CD14-positive monocyte (primary cell): Measurements from ENCODE around the gene SLC37A1. TPM values are rescaled to one million over a fixed set of nuclear protein-coding genes. Genes with fewer than 3 reads are reported as not detected.

Source experiments
- DNase-seq, 3 donors: peaks; one replicate each; pipeline ENCODE4 v3.0.0-alpha.2; 2011 to 2022
- H2AFZ ChIP-seq: 2 replicates; pipeline ENCODE4 v1.6.0; 2012; ENCODE audit warnings: mild to moderate bottlenecking, low read depth, low read length, inconsistent platforms; ENCODE audit not compliant: insufficient read depth, poor library complexity, severe bottlenecking
- H3K27ac ChIP-seq, 2 donors: 1 replicate in 1 of 2; 2 replicates in 1 of 2; pipeline ENCODE4 v1.5.1; 2012 to 2013; ENCODE audit warnings: low read length in 2 of 2, control low read depth in 1 of 2, inconsistent platforms in 1 of 2, low read depth in 1 of 2, mild to moderate bottlenecking in 1 of 2
- H3K27me3 ChIP-seq, 2 donors: one replicate each; pipeline versions ENCODE4 v1.6.0 to v1.6.1; 2011 to 2013; ENCODE audit warnings: low read length in 2 of 2; ENCODE audit not compliant: control insufficient read depth in 2 of 2, insufficient read depth in 2 of 2
- H3K36me3 ChIP-seq, 2 donors: replicated peaks in 1 of 2; 1 replicate in 1 of 2; 2 replicates in 1 of 2; pipeline versions ENCODE4 v1.5.1 to v1.6.1; 2012 to 2013; ENCODE audit warnings: low read length in 2 of 2, control low read depth in 1 of 2, inconsistent platforms in 1 of 2, mild to moderate bottlenecking in 1 of 2; ENCODE audit not compliant: insufficient read depth in 2 of 2, control insufficient read depth in 1 of 2
- H3K4me1 ChIP-seq, 2 donors: 1 replicate in 1 of 2; 2 replicates in 1 of 2; pipeline versions ENCODE4 v1.5.1 to v1.6.1; 2012 to 2013; ENCODE audit warnings: low read length in 2 of 2, control low read depth in 1 of 2, inconsistent platforms in 1 of 2, mild to moderate bottlenecking in 1 of 2, moderate library complexity in 1 of 2; ENCODE audit not compliant: insufficient read depth in 2 of 2, control insufficient read depth in 1 of 2
- H3K4me2 ChIP-seq: replicated peaks from 2 replicates; pipeline ENCODE3; 2012; ENCODE audit warnings: low read length, moderate library complexity, mild to moderate bottlenecking; ENCODE audit not compliant: poor library complexity, severe bottlenecking; ENCODE audit errors: extremely low read depth
- H3K4me3 ChIP-seq, 3 experiments: fragments of 200-600 bp in 1 of 3; sonication (generic) in 1 of 3; replicated peaks in 1 of 3; 1 replicate in 2 of 3; 2 replicates in 1 of 3; pipeline ENCODE4 v1.5.1; 2011 to 2013; ENCODE audit warnings: low read length in 3 of 3, mild to moderate bottlenecking in 3 of 3, control low read depth in 2 of 3, low read depth in 2 of 3, inconsistent platforms in 1 of 3, moderate library complexity in 1 of 3
- H3K79me2 ChIP-seq: 2 replicates; pipeline ENCODE4 v1.6.0; 2012; ENCODE audit warnings: mild to moderate bottlenecking, control low read depth, inconsistent platforms, low read length, moderate library complexity; ENCODE audit not compliant: insufficient read depth
- H3K9ac ChIP-seq: 2 replicates; pipeline ENCODE4 v1.6.0; 2017; ENCODE audit warnings: low read length, mild to moderate bottlenecking; ENCODE audit not compliant: insufficient read depth, poor library complexity, severe bottlenecking
- H3K9me3 ChIP-seq, 2 donors: replicated peaks in 1 of 2; 1 replicate in 1 of 2; 2 replicates in 1 of 2; pipeline versions ENCODE4 v1.5.1 to v1.6.1; 2012 to 2013; ENCODE audit warnings: low read length in 2 of 2, control low read depth in 1 of 2; ENCODE audit not compliant: control insufficient read depth in 1 of 2, insufficient read depth in 1 of 2
- H4K20me1 ChIP-seq: 2 replicates; pipeline ENCODE4 v1.6.0; 2012; ENCODE audit warnings: mild to moderate bottlenecking, low read length, control low read depth, moderate library complexity; ENCODE audit not compliant: insufficient read depth
- H3K27ac Mint-ChIP-seq, 7 donors: one replicate each; pipeline ENCODE4 v1.8.0; 2020; ENCODE audit warnings: mild to moderate bottlenecking in 7 of 7, mixed read lengths in 7 of 7, moderate library complexity in 6 of 7, inconsistent platforms in 2 of 7
- H3K27me3 Mint-ChIP-seq, 3 donors: one replicate each; pipeline ENCODE4 v1.8.0; 2021 to 2022; ENCODE audit warnings: low read depth in 3 of 3, mild to moderate bottlenecking in 3 of 3, mixed read lengths in 3 of 3, moderate library complexity in 3 of 3, inconsistent platforms in 1 of 3
- H3K36me3 Mint-ChIP-seq, 2 donors: one replicate each; pipeline ENCODE4 v1.8.0; 2020; ENCODE audit warnings: mixed read lengths in 2 of 2, inconsistent platforms in 1 of 2, mild to moderate bottlenecking in 1 of 2
- H3K4me1 Mint-ChIP-seq: one replicate; pipeline ENCODE4 v1.8.0; 2020; ENCODE audit warnings: mild to moderate bottlenecking, mixed read lengths
- H3K4me3 Mint-ChIP-seq, 2 donors: one replicate each; pipeline ENCODE4 v1.8.0; 2020; ENCODE audit warnings: mild to moderate bottlenecking in 2 of 2, mixed read lengths in 2 of 2, moderate library complexity in 1 of 2
- H3K9me3 Mint-ChIP-seq, 7 donors: one replicate each; pipeline ENCODE4 v1.8.0; 2020 to 2022; ENCODE audit warnings: mixed read lengths in 7 of 7, mild to moderate bottlenecking in 6 of 7, moderate library complexity in 6 of 7, inconsistent platforms in 2 of 7
- WGBS: methylation state at CpG from one replicate; pipeline ENCODE4 v1.1.5; 2013; ENCODE audit warnings: missing lambda C conversion rate; ENCODE audit not compliant: insufficient coverage; 5-methylcytosine and 5-hydroxymethylcytosine counted together
- intact Hi-C, 2 donors: fragments of 100-400 bp; cut with micrococcal nuclease; formaldehyde crosslinking; loops; one replicate each; pipeline versions ENCODE4 v1.15.0 to v1.15.1; 2023
- polyA plus RNA-seq, 3 donors: library from polyadenylated mRNA; depleted of rRNA in 1 of 3; unstranded in 2 of 3; stranded (reverse) in 1 of 3; fragments of 300-500 nt in 2 of 3; fragments of >200 nt in 1 of 3; fragmentation: Illumina TruSeq in 2 of 3; gene quantifications; 1 replicate in 2 of 3; 2 replicates in 1 of 3; pipeline ENCODE4 v1.2.3, GENCODE V29; 2012 to 2021
- TF ChIP-seq, protein P1 (sequence below): fragments of 200-600 bp; IDR thresholded peaks from one replicate; pipeline ENCODE4 v1.8.0; 2022; ENCODE audit warnings: antibody characterized with exemption, mild to moderate bottlenecking

Gene SLC37A1
- polyA plus RNA-seq, 3 donors = 2.7 to 12.4 (median 4.3) TPM

DNA sequence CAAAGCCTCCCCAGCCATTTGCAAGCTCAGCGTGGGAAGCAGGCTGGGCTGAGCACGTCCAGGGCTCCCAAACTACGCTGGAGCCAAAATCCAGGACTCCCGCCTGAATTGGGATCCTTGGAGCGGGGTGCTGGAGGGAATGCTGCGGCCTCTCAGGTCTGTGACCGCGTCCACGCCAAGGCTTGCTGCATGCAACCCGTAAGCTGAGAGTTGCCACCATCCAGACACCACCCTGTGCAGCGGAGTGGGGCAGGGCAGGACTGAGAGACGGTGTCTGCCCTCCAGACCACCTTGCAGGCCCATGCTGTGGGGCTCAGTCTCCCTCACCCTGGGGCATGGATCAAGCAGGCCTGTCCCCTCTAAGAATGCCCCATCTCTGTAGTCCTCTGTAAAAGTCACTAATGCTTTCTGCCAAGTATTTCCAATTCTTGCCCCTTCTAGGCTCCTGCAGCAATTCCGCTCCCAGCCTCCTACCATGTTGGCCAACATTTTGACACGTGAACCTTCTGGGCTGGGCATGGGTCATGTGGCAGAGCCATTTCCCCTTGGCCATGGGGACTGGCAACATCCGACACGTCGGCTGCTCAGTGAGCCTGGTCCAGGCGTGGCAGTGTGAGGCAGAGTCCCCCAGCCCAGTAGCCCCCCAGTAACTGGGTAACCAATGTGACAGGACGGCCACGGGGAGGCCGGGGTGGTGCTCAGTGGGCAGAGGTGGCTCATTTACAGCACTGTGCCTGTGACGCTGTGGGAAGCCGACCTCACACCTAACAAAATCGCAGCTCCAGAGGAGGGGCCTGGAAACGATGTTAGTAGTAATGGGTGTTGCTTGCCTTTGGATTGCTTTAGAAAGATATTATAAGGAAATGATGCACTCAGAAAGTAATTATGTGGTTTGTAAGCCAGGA is 81.9 kb downstream of the SLC37A1 start:
- H3K4me1 Mint-ChIP-seq = peaks cover 8% of the 10 kb centered on the region
- H3K27me3 Mint-ChIP-seq = peaks cover 2 to 9% (median 3%) of the 10 kb centered on the region in 3 donors
- no peaks in the 10 kb centered on the region for H3K36me3 Mint-ChIP-seq
- 93% methylated on average over 18 of the region's 25 CpGs for WGBS
- Histone ChIP-seq H3K4me1 (peaks cover 0 to 4% of the 10 kb centered on the region in 2 donors), H3K27ac (no peak overlapping the region), H3K27me3 (no peaks in the 10 kb centered on the region), H3K4me3 (no peak overlapping the region), H3K36me3 (no peaks in the 10 kb centered on the region), H2AFZ (no peak overlapping the region), H3K79me2 (no peaks in the 10 kb centered on the region), H3K9me3 (peaks cover 0 to 7% of the 10 kb centered on the region in 2 donors), H3K4me2 (no peak overlapping the region), H3K9ac (no peak overlapping the region), H4K20me1 (no peaks in the 10 kb centered on the region)
- intact Hi-C loops = no loop called here
- H3K4me3 Mint-ChIP-seq = no peak overlapping the region
- DNase-seq = no peak
- no peak overlapping the region for H3K27ac Mint-ChIP-seq
- peaks cover 5 to 24% (median 13%) of the 10 kb centered on the region in 7 donors for H3K9me3 Mint-ChIP-seq
- TF ChIP-seq, protein P1, sequence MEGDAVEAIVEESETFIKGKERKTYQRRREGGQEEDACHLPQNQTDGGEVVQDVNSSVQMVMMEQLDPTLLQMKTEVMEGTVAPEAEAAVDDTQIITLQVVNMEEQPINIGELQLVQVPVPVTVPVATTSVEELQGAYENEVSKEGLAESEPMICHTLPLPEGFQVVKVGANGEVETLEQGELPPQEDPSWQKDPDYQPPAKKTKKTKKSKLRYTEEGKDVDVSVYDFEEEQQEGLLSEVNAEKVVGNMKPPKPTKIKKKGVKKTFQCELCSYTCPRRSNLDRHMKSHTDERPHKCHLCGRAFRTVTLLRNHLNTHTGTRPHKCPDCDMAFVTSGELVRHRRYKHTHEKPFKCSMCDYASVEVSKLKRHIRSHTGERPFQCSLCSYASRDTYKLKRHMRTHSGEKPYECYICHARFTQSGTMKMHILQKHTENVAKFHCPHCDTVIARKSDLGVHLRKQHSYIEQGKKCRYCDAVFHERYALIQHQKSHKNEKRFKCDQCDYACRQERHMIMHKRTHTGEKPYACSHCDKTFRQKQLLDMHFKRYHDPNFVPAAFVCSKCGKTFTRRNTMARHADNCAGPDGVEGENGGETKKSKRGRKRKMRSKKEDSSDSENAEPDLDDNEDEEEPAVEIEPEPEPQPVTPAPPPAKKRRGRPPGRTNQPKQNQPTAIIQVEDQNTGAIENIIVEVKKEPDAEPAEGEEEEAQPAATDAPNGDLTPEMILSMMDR = no peak

DNA sequence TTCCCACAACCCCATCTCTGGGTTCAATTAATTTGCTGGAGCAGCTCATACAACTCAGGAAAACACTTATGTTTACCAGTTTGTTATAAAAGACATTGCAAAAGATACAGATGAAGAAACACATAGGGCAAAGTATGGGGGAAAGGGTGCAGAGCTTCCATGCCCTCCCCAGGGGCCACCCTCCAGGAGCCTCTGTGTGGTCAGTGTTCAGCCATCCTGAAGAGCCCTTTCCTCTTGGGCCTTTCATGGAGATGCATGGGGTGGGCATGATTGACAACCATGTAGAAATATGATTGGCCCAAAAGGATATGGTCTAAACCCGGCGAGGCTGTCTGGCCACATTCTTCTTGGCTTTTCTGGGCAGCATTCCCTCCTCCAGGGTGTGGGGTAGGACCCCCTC is 83.0 kb downstream of the SLC37A1 start:
- no peak overlapping the region for H3K4me3 ChIP-seq
- Mint-ChIP-seq H3K4me1 (no peaks in the 10 kb centered on the region), H3K27ac (no peak overlapping the region), H3K4me3 (no peak overlapping the region), H3K27me3 (peaks cover 2 to 9% (median 3%) of the 10 kb centered on the region in 3 donors), H3K9me3 (peaks cover 5 to 24% (median 15%) of the 10 kb centered on the region in 7 donors), H3K36me3 (no peaks in the 10 kb centered on the region)
- H3K79me2 ChIP-seq = no peaks in the 10 kb centered on the region
- no peaks in the 10 kb centered on the region for H4K20me1 ChIP-seq
- H3K4me1 ChIP-seq = no peaks in the 10 kb centered on the region
- intact Hi-C loops = no loop called here
- DNase-seq = no peak
- H2AFZ ChIP-seq = no peak overlapping the region
- H3K36me3 ChIP-seq = no peaks in the 10 kb centered on the region
- TF ChIP-seq, protein P1 = no peak
- H3K9ac ChIP-seq = no peak overlapping the region
- H3K27ac ChIP-seq = no peak overlapping the region
- no peak overlapping the region for H3K4me2 ChIP-seq
- no peaks in the 10 kb centered on the region for H3K27me3 ChIP-seq
- WGBS = no CpG with 5 or more reads among the region's 2 CpGs
- peaks cover 0 to 7% of the 10 kb centered on the region in 2 donors for H3K9me3 ChIP-seq
